GM18519 (cell line): ENCODE data around the gene PHRF1.
"Not testable (repeated sequence)": the region's sequence is repeated elsewhere in the genome, so short reads cannot be mapped to it uniquely, and the experiment has no call there.

Source experiments
- ATAC-seq: cut with Tn5 transposase; IDR thresholded peaks from one replicate; pipeline ENCODE4 v1.9.1; 2021; ENCODE audit warnings: mild to moderate bottlenecking, moderate library complexity; ENCODE audit not compliant: unreplicated experiment, low FRiP score

The PHRF1 gene

GRCh38 chr11:646214-646613 is 69.9 kb downstream of the PHRF1 start:
- ATAC-seq: no peak

DNA sequence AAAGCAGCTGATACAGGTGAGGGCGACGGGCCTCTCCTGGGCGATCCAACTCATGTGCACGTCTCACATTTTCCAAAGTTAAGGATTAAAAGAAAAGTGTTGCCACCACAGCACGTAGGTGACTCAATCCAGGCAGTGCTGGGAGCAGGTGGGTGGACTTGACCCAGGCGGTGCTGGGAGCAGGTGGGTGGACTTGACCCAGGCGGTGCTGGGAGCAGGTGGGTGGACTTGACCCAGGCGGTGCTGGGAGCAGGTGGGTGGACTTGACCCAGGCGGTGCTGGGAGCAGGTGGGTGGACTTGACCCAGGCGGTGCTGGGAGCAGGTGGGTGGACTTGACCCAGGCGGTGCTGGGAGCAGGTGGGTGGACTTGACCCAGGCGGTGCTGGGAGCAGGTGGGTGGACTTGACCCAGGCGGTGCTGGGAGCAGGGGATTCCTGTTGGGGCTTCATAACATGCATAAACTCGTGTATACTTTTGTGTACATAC is 71.4 kb downstream of the PHRF1 start:
- ATAC-seq: not testable (repeated sequence)

DNA sequence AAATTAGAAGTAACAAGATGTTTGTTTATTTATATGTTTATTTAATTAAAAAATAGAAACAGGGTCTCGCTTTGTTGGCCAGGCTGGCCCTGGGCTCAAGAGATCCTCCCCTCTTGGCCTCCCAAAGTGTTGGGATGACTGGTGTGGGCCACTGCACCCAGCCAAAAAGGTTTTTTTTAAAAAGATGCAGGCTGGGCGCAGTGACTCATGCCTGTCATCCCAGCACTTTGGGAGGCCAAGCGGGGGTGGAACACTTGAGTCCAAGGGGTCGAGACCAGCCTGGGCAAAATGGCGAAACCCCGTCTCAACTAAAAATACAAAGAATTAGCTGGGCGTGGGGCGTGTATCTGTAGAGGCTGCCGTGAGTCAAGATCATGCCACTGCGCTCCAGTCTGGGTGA is 74.2 kb downstream of the PHRF1 start:
- ATAC-seq: no peak

DNA sequence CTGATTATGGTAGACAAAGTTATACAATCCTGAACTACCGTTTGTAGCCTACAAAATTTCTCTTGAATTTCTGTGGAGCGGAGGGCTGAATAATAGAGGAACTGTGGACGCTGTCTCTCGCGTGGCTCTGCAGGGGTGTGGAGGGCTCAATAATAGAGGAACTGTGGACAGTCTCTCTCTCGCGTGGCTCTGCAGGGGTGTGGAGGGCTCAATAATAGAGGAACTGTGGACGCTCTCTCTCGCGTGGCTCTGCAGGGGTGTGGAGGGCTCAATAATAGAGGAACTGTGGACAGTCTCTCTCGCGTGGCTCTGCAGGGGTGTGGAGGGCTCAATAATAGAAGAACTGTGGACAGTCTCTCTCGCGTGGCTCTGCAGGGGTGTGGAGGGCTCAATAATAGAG is 76.9 kb downstream of the PHRF1 start:
- ATAC-seq: not testable (repeated sequence)

- no peak for ATAC-seq
These were observed 77.6 kb downstream of the PHRF1 start for GRCh38 chr11:653837-654236.

DNA sequence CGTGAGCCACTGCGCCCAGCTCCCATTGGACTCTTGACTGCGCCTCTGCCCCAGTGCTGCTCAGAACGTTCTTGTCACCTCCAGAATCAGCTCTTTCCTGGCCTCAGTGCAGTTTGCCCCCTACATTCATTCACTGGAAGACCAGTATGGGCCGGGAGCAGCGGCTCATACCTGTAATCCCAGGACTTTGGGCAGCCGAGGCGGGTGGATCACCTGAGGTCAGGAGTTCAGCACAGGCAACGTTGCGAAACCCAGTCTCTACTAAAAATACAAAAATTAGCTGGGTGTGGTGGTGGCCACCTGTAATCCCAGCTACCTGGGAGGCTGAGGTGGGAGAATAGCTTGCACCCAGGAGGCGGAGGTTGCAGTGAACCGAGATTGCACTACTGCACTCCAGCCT is 78.2 kb downstream of the PHRF1 start:
- not testable (repeated sequence) for ATAC-seq

- no peak for ATAC-seq
These were observed 78.9 kb downstream of the PHRF1 start for GRCh38 chr11:655036-655726.

- ATAC-seq: no peak
These were observed 80.2 kb downstream of the PHRF1 start for GRCh38 chr11:656426-656825.

- no peak for ATAC-seq
These were observed 80.6 kb downstream of the PHRF1 start for GRCh38 chr11:656866-657265.

- no peak for ATAC-seq
These were observed 81.4 kb downstream of the PHRF1 start for GRCh38 chr11:657691-658126.

DNA sequence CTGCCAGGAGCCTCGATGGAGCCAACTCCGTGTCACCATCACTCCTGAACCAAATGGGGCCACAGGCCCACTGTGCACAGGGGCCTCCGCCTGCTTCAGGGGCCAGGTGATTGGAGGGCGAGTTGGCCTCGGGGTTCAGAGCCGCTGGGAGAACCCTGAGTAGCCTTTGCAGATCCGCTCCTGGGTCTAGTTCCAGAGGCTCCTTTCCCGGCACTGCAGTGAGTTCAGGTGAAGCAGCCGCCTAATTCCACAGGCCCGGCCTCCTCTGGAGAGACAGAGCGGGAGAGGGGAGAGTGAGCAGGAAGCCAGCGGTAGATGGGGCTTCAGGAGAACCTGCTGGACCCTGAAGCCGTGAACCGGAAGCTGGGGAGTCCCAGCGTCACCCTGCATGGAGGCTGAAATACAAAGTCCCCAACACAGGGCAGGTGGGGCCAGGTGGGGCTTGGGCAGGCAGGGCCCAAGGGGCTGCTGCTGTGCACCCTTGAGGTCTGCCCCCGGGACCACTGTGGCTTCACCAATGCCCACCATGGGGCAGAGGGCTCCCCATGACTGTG is 83.3 kb downstream of the PHRF1 start:
- no peak for ATAC-seq

GRCh38 chr11:660281-660680 is 84.0 kb downstream of the PHRF1 start:
- no peak for ATAC-seq

DNA sequence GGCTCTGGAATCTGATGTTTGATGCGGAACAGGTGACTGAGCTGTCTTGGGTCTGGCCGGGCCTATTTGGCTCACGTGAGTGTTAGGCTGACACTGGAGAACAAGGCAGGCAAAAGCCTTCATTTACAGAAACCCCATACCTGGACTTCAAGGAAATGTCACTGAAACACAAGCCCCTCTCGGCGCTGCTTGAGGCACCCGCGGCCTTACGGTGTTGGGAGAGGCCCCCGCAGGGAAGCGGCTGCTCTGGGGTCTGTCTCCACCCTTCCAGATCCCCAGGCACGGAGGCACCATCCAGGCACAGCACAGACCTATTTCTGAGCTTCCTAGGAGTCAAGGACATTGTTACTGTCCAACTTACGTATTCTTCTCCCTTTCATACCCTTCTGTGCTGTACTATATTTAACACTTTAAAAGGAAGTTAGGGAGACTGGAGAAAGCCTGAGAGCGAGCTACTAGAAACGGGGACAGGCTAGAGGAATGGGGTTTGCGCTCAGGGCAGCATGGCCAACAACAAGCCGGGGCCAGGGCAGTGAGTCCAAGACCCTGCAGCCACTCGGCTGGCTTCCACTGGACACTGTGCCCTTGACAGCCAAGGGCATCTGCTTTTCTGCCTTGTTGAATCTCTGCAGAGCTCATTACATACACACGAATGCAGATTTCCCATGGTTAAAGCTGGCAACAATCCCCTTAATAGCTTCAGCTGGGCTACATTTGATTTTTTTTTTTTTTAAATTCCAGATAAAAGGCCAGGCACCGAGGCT is 84.6 kb downstream of the PHRF1 start:
- no peak for ATAC-seq
